ENCODE measurements around the gene STAC. TPM values are rescaled to one million over a fixed set of nuclear protein-coding genes. Genes with fewer than 3 reads are reported as not detected.

Gene STAC
- total and polyA plus RNA-seq, 12 donors, result 0.13 to 1.5 (median 0.42) TPM

DNA sequence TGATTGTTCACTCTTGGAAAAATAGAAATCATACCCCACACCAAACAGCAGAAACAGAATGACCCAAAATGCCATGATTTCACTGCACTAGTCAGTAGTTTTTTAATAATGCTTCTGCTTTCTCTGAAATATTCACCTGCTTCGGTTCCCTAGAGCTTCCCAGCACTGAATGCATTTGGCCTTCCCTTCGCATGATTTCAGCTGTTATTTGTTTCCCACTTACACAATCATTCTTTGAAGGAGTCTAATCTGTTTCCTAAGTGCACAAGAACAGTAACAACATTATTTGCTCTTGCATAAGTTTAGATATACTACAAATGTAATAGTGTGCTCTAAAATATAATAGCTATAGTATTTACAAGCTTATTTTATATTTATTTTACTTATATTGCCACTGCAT, 178.7 kb downstream of the STAC start:
- H3K4me3 ChIP-seq, result no peak overlapping the region
- TF ChIP-seq, protein P1, sequence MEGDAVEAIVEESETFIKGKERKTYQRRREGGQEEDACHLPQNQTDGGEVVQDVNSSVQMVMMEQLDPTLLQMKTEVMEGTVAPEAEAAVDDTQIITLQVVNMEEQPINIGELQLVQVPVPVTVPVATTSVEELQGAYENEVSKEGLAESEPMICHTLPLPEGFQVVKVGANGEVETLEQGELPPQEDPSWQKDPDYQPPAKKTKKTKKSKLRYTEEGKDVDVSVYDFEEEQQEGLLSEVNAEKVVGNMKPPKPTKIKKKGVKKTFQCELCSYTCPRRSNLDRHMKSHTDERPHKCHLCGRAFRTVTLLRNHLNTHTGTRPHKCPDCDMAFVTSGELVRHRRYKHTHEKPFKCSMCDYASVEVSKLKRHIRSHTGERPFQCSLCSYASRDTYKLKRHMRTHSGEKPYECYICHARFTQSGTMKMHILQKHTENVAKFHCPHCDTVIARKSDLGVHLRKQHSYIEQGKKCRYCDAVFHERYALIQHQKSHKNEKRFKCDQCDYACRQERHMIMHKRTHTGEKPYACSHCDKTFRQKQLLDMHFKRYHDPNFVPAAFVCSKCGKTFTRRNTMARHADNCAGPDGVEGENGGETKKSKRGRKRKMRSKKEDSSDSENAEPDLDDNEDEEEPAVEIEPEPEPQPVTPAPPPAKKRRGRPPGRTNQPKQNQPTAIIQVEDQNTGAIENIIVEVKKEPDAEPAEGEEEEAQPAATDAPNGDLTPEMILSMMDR (IDR thresholded peaks at IDR 0.05), result no peak
- ATAC-seq (no peak), DNase-seq (no peak)
- H3K4me1 ChIP-seq, result no peaks in the 10 kb centered on the region
- no peak overlapping the region for H3K27ac ChIP-seq
- no peaks in the 10 kb centered on the region for H3K9me3 ChIP-seq
- no peaks in the 10 kb centered on the region for H3K36me3 ChIP-seq
- intact Hi-C loops (cut with DNase I), result no loop called here
- 51 to 52% methylated on average over 2 of the region's 2 CpGs for WGBS, 2 donors
- peaks cover 0 to 7% (median 0%) of the 10 kb centered on the region in 7 donors for H3K27me3 ChIP-seq

DNA sequence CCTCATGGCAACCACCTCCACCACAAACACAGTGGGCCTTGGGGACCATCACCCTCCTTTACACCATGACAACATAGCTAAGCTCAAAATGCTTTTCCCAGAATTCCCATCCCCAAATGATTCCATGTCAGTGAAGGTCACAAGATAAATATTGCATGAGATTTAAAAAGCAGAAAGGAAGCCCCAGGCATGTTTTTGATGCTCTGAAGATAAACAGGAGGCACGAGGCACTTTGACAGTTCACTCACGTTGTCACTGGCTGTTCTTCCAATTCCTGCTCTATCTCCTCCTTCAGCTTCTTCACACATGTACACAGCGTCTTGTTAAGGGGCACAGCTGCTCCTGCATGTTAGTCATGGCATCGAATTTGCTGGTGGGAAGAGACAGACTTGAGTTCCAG, 180.4 kb downstream of the STAC start:
- TF ChIP-seq, protein P1 (IDR thresholded peaks at IDR 0.05), result no peak
- intact Hi-C loops (cut with DNase I), result no loop called here
- Histone ChIP-seq H3K27ac (no peak overlapping the region), H3K4me3 (no peak overlapping the region), H3K36me3 (no peaks in the 10 kb centered on the region), H3K4me1 (no peaks in the 10 kb centered on the region), H3K27me3 (peaks cover 0 to 7% (median 0%) of the 10 kb centered on the region in 7 donors), H3K9me3 (peaks cover 0 to under 1% (median 0%) of the 10 kb centered on the region in 11 donors)
- 67 to 70% methylated on average over 4 of the region's 4 CpGs for WGBS, 2 donors
- ATAC-seq (no peak), DNase-seq (no peak)

DNA sequence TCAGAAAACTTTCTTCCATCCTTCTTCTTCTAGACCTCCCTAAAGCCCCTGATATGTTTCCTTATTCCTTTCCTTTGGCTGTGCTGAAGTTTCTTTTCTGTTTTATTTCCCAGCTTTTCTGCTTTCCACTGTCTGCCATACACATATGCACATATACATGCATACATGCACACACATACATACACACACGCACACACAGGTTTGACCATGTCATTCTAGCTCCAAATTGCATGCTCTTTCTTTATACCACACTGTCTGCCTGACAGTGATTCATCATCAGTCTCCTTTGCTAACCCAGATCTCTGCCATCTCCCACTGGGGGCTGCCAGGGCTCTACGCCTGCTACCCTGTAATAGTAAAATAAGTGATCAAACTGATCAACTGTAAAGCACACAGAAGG, 181.3 kb downstream of the STAC start:
- DNase-seq, result no peak
- H3K27ac ChIP-seq, result no peak overlapping the region
- H3K27me3 ChIP-seq, result peaks cover 0 to 7% (median 0%) of the 10 kb centered on the region in 7 donors
- H3K4me3 ChIP-seq, result no peak overlapping the region
- ATAC-seq, result no peak
- 91 to 92% methylated on average over 2 of the region's 2 CpGs for WGBS, 2 donors
- H3K4me1 ChIP-seq, result no peaks in the 10 kb centered on the region
- TF ChIP-seq, protein P1 (IDR thresholded peaks at IDR 0.05), result no peak
- intact Hi-C loops (cut with DNase I), result no loop called here
- no peaks in the 10 kb centered on the region for H3K36me3 ChIP-seq
- H3K9me3 ChIP-seq, result peaks cover 0 to 10% (median 0%) of the 10 kb centered on the region in 11 donors

DNA sequence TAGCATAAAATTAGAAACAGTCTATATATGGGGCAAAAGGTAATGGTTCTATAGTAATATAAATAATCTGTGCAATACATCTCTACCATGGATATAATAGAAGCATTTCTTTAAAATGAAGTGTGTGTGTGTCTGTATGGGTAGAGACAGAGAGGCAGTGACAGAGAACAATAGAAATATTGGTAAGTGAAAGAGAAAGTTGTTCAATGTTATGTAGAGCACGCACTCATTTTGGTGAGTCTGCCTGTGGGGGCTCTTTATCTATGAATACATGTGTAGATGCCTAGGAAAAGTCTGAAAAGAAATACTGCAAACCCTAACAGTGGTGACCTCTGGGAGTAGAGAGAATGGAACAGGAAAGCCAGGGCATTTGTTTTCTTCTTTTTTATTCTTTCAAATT, 182.6 kb downstream of the STAC start:
- 62 to 68% methylated on average over 1 of the region's 1 CpG for WGBS, 2 donors
- peaks cover 0 to 7% (median 0%) of the 10 kb centered on the region in 7 donors for H3K27me3 ChIP-seq
- H3K27ac ChIP-seq, result no peak overlapping the region
- no peak overlapping the region for H3K4me3 ChIP-seq
- no peak for DNase-seq
- ATAC-seq, result no peak
- no peaks in the 10 kb centered on the region for H3K4me1 ChIP-seq
- TF ChIP-seq, protein P1 (IDR thresholded peaks at IDR 0.05), result no peak
- no peaks in the 10 kb centered on the region for H3K36me3 ChIP-seq
- intact Hi-C loops (cut with DNase I), result no loop called here
- peaks cover 0 to 14% (median 0%) of the 10 kb centered on the region in 11 donors for H3K9me3 ChIP-seq
